K562 (cell line): ENCODE results near the gene DSTYK. TPM values are rescaled to one million over a fixed set of nuclear protein-coding genes. Genes with fewer than 3 reads are reported as not detected.
A peak's percentile ranks its signal among the peaks of the same experiment; 100 is the strongest.

Experiments used
- BHLHE40 ChIP-seq: IDR thresholded peaks from 2 replicates; pipeline ENCODE4 v1.6.1; 2011; ENCODE audit warnings: low read length, improper control_type of control experiment
- BMI1 ChIP-seq: fragments of 150-350 bp; IDR thresholded peaks from 2 replicates; pipeline ENCODE4 v1.6.1; 2014; ENCODE audit warnings: low read length
- CBFA2T3 ChIP-seq: fragments of 450-650 bp; IDR thresholded peaks from 2 replicates; pipeline ENCODE4 v1.6.1; 2017
- CCNT2 ChIP-seq: IDR thresholded peaks from 2 replicates; pipeline ENCODE4 v1.6.1; 2011; ENCODE audit warnings: borderline replicate concordance, low read depth, mild to moderate bottlenecking, moderate library complexity, mixed read lengths, low read length; ENCODE audit not compliant: insufficient read length; ENCODE audit errors: extremely low read depth
- CUX1 ChIP-seq: fragments of 200-800 bp; sonication (Bioruptor generic); IDR thresholded peaks from 2 replicates; pipeline ENCODE4 v1.6.1; 2016; ENCODE audit warnings: missing genetic modification characterization, missing compliant biosample characterization
- E2F4 ChIP-seq: sonication (generic); formaldehyde crosslinking; IDR thresholded peaks from 2 replicates; pipeline ENCODE4 v1.8.0; 2022; ENCODE audit warnings: mild to moderate bottlenecking, low read depth, missing genetic modification reagents
- MAFG ChIP-seq: fragments of 450-650 bp; conservative IDR thresholded peaks from 2 replicates; pipeline ENCODE4 v1.6.1; 2016; ENCODE audit warnings: missing genetic modification characterization, missing compliant biosample characterization
- MYC ChIP-seq, 2 experiments: fragments of 250-450 bp in 1 of 2; sonication (Bioruptor Pico) in 1 of 2; IDR thresholded peaks; 2 replicates each; pipeline versions ENCODE4 v1.5.1 to v1.6.1; 2012 to 2021; ENCODE audit warnings: low read depth in 2 of 2, borderline replicate concordance in 1 of 2, improper control_type of control experiment in 1 of 2, low read length in 1 of 2, mild to moderate bottlenecking in 1 of 2, moderate library complexity in 1 of 2
- NCOR1 ChIP-seq: fragments of 450-650 bp; IDR thresholded peaks from 2 replicates; pipeline ENCODE4 v1.6.1; 2016; ENCODE audit warnings: mild to moderate bottlenecking, moderate library complexity
- SMARCC2 ChIP-seq: fragments of 450-650 bp; IDR thresholded peaks from 2 replicates; pipeline ENCODE4 v1.6.1; 2017; ENCODE audit warnings: antibody characterized with exemption, moderate library complexity, mild to moderate bottlenecking, low read depth
- ZFP30 ChIP-seq: fragments of 250-450 bp; sonication (Bioruptor Pico); IDR thresholded peaks from 2 replicates; pipeline ENCODE4 v1.8.0; 2022; ENCODE audit warnings: moderate library complexity, mild to moderate bottlenecking, inconsistent platforms, borderline replicate concordance
- ZFP36 ChIP-seq: fragments of 150-350 bp; IDR thresholded peaks from 2 replicates; pipeline ENCODE4 v1.6.1; 2018; ENCODE audit warnings: low read length, low read depth; ENCODE audit not compliant: partially characterized antibody
- ZNF76 ChIP-seq: fragments of 250-450 bp; sonication (Bioruptor Pico); IDR thresholded peaks from 2 replicates; pipeline ENCODE4 v1.4.0; 2020; ENCODE audit warnings: mild to moderate bottlenecking, moderate library complexity, borderline replicate concordance
- polyA plus RNA-seq, 8 experiments: library from polyadenylated mRNA; depleted of rRNA in 4 of 8; stranded (reverse) in 5 of 8; unstranded in 3 of 8; fragments of >200 nt; fragmentation: Nextera tagmentation in 2 of 8; fragmentation: Illumina TruSeq in 1 of 8; extraction: Ambion mirVana in 2 of 8; extraction: Trizol in 1 of 8; gene quantifications; 2 replicates each; pipeline versions ENCODE4 v1.2.1 to v1.2.3, GENCODE V29; 2011 to 2014; ENCODE audit warnings: inconsistent platforms in 1 of 8, missing spikeins in 1 of 8
- total RNA-seq, 7 experiments: library from RNA; depleted of rRNA in 6 of 7; stranded (reverse); fragments of >200 nt in 6 of 7; fragmentation: Illumina TruSeq in 2 of 7; extraction: Trizol in 2 of 7; gene quantifications; 2 replicates each; pipeline versions ENCODE4 v1.2.1 to v1.2.3, GENCODE V29; 2011 to 2021; ENCODE audit warnings: low replicate concordance in 1 of 7
- TF ChIP-seq, protein P1 (sequence below): fragments of 450-650 bp; IDR thresholded peaks from 2 replicates; pipeline ENCODE4 v1.6.1; 2017; ENCODE audit warnings: antibody characterized with exemption, mild to moderate bottlenecking

DSTYK gene
- total and polyA plus RNA-seq, 9 of the 15 experiments (the other 6 are each of a cell fraction or from before 2014, with no cell fraction given): 4.2 to 7.1 (median 6.2) TPM

- TF ChIP-seq BMI1 (no peak), CCNT2 (peak; percentile 20), E2F4 (CRISPR knock-in tag) (no peak), MAFG (no peak), BHLHE40 (peak; percentile 30; the same call in 1 of the 2 replicates), ZNF76 (CRISPR knock-in tag) (no peak), NCOR1 (peak; percentile 70), MYC (IDR thresholded peaks at IDR 0.05; ENCODE audit: low read depth, low read length) (0 out of 2 replicates have a peak, but pooled peaks have one; percentile 64), MYC (CRISPR knock-in tag; IDR thresholded peaks at IDR 0.05; ENCODE audit: borderline replicate concordance, low read depth) (no peak), ZFP36 (no peak), CUX1 (CRISPR knock-in tag) (no peak), CBFA2T3 (peak; percentile 88), SMARCC2 (no peak), ZFP30 (CRISPR knock-in tag) (no peak)
- TF ChIP-seq, protein P1, sequence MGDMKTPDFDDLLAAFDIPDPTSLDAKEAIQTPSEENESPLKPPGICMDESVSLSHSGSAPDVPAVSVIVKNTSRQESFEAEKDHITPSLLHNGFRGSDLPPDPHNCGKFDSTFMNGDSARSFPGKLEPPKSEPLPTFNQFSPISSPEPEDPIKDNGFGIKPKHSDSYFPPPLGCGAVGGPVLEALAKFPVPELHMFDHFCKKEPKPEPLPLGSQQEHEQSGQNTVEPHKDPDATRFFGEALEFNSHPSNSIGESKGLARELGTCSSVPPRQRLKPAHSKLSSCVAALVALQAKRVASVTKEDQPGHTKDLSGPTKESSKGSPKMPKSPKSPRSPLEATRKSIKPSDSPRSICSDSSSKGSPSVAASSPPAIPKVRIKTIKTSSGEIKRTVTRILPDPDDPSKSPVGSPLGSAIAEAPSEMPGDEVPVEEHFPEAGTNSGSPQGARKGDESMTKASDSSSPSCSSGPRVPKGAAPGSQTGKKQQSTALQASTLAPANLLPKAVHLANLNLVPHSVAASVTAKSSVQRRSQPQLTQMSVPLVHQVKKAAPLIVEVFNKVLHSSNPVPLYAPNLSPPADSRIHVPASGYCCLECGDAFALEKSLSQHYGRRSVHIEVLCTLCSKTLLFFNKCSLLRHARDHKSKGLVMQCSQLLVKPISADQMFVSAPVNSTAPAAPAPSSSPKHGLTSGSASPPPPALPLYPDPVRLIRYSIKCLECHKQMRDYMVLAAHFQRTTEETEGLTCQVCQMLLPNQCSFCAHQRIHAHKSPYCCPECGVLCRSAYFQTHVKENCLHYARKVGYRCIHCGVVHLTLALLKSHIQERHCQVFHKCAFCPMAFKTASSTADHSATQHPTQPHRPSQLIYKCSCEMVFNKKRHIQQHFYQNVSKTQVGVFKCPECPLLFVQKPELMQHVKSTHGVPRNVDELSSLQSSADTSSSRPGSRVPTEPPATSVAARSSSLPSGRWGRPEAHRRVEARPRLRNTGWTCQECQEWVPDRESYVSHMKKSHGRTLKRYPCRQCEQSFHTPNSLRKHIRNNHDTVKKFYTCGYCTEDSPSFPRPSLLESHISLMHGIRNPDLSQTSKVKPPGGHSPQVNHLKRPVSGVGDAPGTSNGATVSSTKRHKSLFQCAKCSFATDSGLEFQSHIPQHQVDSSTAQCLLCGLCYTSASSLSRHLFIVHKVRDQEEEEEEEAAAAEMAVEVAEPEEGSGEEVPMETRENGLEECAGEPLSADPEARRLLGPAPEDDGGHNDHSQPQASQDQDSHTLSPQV: no peak
Measured at GRCh38 chr1:205248793-205249601, 37.5 kb upstream of the DSTYK start (continued).
